NCI-H345 (cell line): ENCODE results near the gene CHEK2.
"Not testable (repeated sequence)": the region's sequence is repeated elsewhere in the genome, so short reads cannot be mapped to it uniquely, and the experiment has no call there.

Source experiments
- DNase-seq: peaks from one replicate; lab custom pipeline; 2025; lab: John Stamatoyannopoulos, UW

Gene CHEK2

DNA sequence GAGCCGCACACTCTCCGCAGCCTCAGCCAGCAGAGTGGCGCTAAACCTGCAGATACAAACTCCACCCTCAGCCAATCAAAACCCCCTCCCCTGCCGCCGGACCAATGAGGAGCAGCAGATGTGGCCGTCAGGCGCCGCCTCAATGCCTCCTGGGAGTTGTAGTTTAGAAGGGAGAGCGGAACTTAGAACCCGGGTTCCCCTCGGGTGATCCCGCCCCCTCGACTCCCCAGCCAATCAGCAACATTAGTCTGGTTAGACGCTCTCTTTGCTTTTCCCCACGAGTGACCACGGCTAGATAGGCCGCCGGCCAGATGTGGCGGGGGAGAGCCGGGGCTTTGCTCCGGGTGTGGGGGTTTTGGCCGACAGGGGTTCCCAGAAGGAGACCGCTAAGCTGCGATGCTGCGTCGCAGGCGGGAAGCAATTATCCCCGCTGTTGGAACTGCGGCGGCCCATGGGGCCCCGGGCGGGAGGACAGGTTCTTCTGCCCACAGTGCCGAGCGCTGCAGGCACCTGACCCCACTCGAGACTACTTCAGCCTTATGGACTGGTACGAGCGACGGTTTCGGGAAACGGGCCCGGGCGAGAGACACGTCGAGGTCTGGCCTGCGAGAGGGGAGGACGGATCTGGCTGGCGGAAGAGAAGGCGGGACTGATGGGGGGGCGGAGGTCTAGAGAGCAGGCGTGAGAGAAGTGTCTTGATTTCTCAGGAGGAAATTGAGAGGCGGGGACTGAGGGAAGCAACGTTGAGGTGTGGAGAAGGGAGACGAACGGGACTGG, at the start of gene CHEK2, which contains the start of gene HSCB:
CHEK2 (minus strand) TSS at position 36 of the 777 bp plus-strand sequence. CDS start 7,099 bp downstream, outside the sequence.
HSCB (plus strand) TSS at position 255 of the 777 bp plus-strand sequence; CDS start at position 312, 57 bp downstream.
- DNase-seq, result peak; percentile 96

DNA sequence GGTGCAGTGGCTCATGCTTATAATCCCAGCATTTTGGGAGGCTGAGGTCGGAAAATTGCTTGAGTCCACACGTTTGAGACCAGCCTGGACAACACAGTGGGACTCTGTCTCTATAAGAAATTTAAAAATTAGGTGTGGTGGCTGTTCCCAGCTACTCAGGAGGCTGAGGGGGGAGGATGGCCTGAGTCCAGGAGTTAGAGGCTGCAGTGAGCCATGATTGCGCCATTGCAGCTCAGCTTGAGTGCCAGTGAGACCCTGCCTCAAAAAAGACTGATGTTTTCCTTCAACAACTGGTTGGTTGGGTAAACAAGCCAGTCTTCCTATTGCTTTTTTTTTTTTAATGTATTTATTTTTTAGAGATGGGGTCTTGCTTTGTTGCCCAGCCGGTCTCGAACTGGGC, 49.5 kb upstream of the CHEK2 start:
- no peak for DNase-seq

- no peak for DNase-seq
These were observed 47.0 kb upstream of the CHEK2 start for GRCh38 chr22:28788601-28789000.

DNA sequence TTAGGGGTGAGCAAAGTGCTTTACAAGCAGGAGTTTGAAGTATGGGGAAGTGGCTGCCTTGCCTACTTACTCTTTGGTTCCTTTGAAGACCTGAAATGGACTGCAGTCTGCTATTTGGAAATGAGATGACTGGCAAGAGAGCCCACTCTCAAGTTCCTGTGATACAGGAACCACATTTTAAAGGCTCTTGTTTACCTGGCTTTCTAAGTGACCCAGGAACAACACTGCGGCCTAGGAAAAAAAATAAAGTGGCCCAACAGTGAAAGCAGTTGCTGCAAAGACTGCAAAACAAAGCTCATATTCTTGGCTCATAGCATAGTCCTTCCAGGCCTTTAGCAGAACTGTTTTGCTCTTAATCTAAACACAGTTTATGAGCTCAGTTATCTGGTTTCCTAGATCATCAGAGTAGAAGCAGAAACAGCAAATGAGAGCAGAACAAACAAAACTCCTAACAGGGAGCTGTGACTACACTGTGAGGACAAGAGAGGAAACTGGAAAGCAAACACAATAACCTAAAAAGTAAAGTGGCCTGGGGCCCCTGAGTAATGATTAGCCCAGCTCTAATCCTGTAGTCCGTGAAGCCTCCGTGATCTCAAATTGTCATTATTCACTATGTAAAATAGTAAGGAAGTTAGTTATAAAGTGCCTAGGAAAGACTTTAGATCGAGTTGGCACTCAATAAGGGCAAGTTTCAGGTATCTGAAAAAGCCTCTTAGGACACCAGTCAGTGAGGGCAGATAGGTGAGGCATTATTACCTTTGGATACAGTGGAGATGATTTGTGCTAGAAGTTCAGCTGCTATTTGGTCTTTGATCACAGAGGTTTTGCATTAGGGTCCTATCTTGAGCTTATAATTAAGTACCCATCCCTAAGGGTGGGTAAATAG, 42.4 kb upstream of the CHEK2 start:
- DNase-seq, result no peak

GRCh38 chr22:28780296-28780695, 38.7 kb upstream of the CHEK2 start:
- no peak for DNase-seq

DNA sequence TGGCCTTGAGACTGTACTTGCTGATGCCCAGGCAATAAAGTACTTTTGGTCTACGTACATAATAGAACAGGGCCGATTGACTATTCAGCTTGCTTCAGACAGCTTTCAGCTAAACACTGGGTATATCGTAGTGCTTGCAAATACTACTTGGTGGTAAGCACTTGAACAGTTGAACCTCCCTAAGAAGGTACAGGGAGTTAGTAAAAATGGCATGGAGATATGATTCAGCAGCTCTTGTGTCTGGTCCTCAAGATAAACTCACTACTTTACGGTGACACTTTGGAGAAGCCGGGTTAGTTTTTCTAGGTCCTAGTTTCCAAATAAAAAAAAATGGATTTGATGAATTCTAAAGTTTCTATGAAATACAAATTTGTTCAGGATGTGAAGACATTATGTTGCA, 38.2 kb upstream of the CHEK2 start:
- DNase-seq, result no peak

DNA sequence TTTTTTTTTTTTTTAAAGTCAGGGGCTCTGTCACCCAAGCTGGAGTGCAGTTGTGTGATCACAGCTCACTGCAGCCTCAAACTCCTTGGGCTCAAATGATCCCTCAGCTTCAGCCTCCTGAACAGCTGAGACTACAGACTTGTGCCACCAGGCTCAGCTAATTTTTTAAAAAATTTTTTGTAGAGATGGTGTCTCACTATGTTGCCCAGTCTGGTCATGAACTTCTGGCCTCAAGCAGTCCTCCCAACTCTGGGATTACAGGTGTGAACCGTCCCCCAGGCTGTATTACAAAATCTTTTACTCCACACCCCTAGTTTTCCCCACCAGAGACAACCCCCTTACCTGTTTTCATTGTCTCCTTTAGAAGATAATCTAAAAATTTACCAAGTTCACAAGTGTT, 32.8 kb upstream of the CHEK2 start:
- DNase-seq, result no peak

DNA sequence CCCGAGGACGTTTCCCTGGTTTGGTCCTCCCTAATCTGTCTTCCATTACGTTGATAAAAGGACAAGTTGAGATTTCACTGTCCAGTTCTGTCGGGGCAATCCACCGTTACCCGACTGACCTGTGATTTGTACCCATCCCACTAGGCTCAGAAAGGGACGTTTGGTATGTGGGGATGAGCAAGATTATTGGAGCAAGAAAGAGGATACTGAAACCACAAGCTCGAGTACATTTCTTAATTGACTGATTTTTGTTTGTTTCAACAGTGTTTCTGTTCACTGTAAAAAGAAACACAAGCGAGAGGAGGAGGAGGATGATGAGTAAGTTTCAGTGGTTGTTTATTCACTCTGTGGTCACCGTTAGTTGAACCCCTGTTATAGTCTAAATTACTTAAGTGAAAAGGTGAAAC, 31.8 kb upstream of the CHEK2 start:
- DNase-seq, result no peak

- DNase-seq, result peak; percentile 91
These were observed 31.2 kb upstream of the CHEK2 start, which contains the start of gene CCDC117 for GRCh38 chr22:28772633-28773460. CCDC117 (plus strand) TSS chr22:28772695; CDS start chr22:28772850, 155 bp downstream.

GRCh38 chr22:28771195-28771791, 29.7 kb upstream of the CHEK2 start:
- peak; percentile 62 for DNase-seq

GRCh38 chr22:28769394-28770085, 27.9 kb upstream of the CHEK2 start:
- no peak for DNase-seq

DNA sequence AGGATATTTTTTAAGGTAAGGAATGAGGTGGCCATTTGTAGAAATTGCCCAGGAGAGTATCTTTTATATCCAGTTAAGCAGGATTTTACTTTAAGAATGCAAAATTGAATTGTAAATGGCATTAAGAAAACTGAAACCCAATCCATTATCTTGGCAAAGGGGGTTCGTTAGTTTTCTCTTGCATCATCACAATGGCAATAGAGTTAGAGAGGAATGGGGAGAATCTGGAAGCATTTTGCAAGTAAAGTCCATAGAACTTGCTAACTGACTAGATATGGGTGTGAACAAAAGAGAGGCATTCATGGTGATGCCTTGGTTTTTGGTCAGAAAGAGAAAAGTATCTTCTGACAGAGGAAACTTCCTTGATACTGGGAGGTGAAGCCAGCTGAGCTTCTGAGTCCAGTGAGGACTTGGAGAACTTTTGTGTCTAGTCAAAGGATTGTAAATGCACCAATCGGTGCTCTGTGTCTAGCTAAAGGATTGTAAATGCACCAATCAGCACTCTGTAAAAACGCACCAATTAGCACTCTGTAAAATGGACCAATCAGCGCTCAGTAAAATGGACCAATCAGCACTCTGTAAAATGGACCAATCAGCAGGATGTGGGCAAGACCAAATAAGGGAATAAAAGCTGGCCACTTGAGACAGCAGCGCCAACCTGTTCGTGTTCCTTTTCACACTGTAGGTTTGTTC, 27.2 kb upstream of the CHEK2 start:
- no peak for DNase-seq

DNA sequence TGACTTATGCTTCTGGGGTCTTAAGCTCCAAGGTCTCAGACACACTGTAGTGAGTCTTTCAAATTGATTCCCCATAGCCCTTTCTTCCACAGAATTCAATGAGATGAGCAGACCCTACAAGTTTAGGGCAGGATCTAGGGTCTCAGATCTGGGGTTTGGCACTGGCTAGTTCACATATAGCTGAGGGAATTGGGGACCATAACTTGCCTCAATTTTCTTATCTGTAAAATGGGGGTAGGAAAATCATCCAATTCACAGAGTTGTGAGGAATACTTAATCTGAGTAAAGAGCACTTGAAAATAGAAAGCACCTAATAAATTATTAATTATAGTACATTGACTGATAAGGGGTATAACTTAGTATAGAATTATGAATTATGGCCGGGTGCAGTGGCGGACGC, 25.0 kb upstream of the CHEK2 start:
- no peak for DNase-seq

DNA sequence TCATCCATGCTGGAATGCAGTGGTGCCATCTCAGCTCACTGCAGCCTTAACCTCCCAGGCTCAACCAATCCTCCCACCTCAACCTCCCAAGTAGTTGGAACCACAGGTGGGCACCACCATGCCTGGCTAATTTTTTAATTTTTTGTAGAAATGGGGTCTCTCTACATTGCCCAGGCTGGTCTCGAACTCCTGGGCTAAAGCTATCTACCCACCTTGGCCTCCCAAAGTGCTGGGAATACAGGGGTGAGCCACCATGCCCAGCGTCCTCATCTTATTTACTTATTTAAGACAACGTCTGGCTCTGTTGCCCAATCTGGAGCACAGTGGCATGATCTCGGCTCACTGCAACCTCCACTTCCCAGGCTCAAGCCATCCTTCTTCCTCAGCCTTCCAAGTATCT, 20.4 kb upstream of the CHEK2 start:
- DNase-seq, result not testable (repeated sequence)

GRCh38 chr22:28761449-28761755, 19.8 kb upstream of the CHEK2 start:
- DNase-seq, result no peak

DNA sequence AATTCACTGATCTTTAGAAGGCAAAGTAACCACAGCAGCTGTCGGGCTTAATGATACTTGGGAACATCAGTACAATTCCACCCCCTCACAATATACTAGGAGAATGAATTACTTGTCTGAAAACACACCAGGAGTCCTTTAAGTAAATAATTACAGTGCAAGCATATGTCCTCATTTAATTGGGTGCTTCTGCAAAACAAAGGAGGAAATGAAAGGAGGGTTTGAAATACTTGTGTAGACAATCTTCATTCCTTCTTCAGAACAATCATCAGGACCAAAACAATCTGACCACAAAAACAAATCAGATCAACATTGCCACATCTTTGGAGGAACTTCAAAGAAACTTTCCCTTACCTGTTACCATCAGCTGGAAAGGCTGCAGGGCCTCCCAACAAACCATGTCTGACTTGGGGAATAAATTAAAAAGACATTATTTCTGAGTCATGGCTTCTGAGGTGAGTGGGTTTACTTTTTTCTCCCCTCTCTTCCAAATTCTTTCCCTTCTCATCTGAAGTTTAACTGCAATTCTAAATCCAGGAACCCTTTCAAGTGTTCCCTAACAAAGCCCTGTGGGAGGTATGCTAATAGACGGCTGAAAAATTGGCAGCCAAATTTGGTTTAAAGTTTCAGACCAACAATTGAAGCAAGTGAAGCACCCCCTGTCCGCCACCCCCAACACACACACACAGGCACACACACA, 18.4 kb upstream of the CHEK2 start:
- DNase-seq, result peak; percentile 64

- DNase-seq, result not testable (repeated sequence)
These were observed 12.9 kb upstream of the CHEK2 start for GRCh38 chr22:28754512-28754911.

GRCh38 chr22:28750471-28750881, 8.9 kb upstream of the CHEK2 start:
- no peak for DNase-seq

DNA sequence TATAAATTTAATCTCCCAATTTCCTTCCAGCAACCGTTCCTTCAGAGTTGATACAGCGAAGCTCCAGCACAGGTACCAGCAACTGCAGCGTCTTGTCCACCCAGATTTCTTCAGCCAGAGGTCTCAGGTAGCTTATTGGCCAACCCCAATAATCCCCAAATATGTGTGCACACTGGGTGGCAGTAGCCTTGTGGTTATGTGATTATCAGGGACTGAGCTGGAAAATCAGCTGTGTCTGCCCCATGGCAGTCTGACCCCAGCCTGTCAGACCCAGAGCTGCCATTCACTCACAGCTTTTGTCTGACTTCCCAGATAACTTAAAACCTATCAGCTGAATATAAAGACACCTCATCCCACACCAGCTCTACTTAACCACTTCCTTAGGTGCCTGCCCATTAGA, 2.2 kb upstream of the CHEK2 start:
- DNase-seq, result no peak

- no peak for DNase-seq
These were observed 942 bp upstream of the CHEK2 start for GRCh38 chr22:28742562-28742962.
